Measurements from ENCODE around the gene TUBB6. TPM values are rescaled to one million over a fixed set of nuclear protein-coding genes. Genes with fewer than 3 reads are reported as not detected.

TUBB6 gene
- total and polyA plus RNA-seq, 2 experiments from 2014 or later = 148 to 329 TPM

GRCh38 chr18:12281861-12282260 is 26.2 kb upstream of the TUBB6 start:
- no peak overlapping the region for H3K4me3 Mint-ChIP-seq
- H3F3A ChIP-seq (replicated peaks; ENCODE audit: low read depth) = peaks cover 2% of the 10 kb centered on the region
- no peak overlapping the region for H3K27ac ChIP-seq (ENCODE audit: low read depth)
- no peak overlapping the region for H2AFZ ChIP-seq
- no peaks in the 10 kb centered on the region for H4K20me1 ChIP-seq (replicated peaks; ENCODE audit: insufficient read depth)
- H3K27ac Mint-ChIP-seq = no peak overlapping the region
- no peak for DNase-seq (ENCODE audit: low spot score)
- H3K27me3 Mint-ChIP-seq (ENCODE audit: insufficient read depth, low read depth, poor library complexity) = peaks cover 19% of the 10 kb centered on the region
- H3K27me3 ChIP-seq (ENCODE audit: insufficient read depth) = peaks cover 11% of the 10 kb centered on the region
- no peaks in the 10 kb centered on the region for H3K9me3 Mint-ChIP-seq
- TF ChIP-seq NANOG (IDR thresholded peaks at IDR 0.05; ENCODE audit: borderline replicate concordance) = no peak
- no peak for TF ChIP-seq JUNB (IDR thresholded peaks at IDR 0.05; ENCODE audit: unreplicated experiment)
- TF ChIP-seq REST (IDR thresholded peaks at IDR 0.05; ENCODE audit: unreplicated experiment) = no peak
- TF ChIP-seq STAT1 (IDR thresholded peaks at IDR 0.05; ENCODE audit: unreplicated experiment) = no peak
- no peak for TF ChIP-seq CREB1 (CRISPR knock-in tag; IDR thresholded peaks at IDR 0.05; ENCODE audit: low read depth)
- no peaks in the 10 kb centered on the region for H3K79me2 ChIP-seq (replicated peaks; ENCODE audit: insufficient read depth)
- peaks cover 29% of the 10 kb centered on the region for H3K4me1 Mint-ChIP-seq
- H3K4me3 ChIP-seq = no peak overlapping the region
- H3K36me3 Mint-ChIP-seq (ENCODE audit: low read depth) = no peaks in the 10 kb centered on the region
- no peak overlapping the region for H3K4me2 ChIP-seq
- no peaks in the 10 kb centered on the region for H3K9me2 ChIP-seq (ENCODE audit: insufficient read depth)
- no peak for ATAC-seq
- H3K36me3 ChIP-seq (ENCODE audit: insufficient read depth) = no peaks in the 10 kb centered on the region
- peaks cover 10% of the 10 kb centered on the region; the same call in 1 of the 2 replicates for H3K4me1 ChIP-seq (ENCODE audit: insufficient read depth)

- Mint-ChIP-seq H3K36me3 (ENCODE audit: low read depth) (no peaks in the 10 kb centered on the region), H3K27ac (no peak overlapping the region), H3K9me3 (no peaks in the 10 kb centered on the region), H3K4me3 (no peak overlapping the region), H3K4me1 (peaks cover 29% of the 10 kb centered on the region), H3K27me3 (ENCODE audit: insufficient read depth, low read depth, poor library complexity) (peaks cover 22% of the 10 kb centered on the region)
- Histone ChIP-seq H3K36me3 (ENCODE audit: insufficient read depth) (no peaks in the 10 kb centered on the region), H3F3A (replicated peaks; ENCODE audit: low read depth) (peaks cover 4% of the 10 kb centered on the region), H3K27ac (ENCODE audit: low read depth) (no peak overlapping the region), H3K9me2 (ENCODE audit: insufficient read depth) (no peaks in the 10 kb centered on the region), H3K4me2 (no peak overlapping the region), H3K79me2 (replicated peaks; ENCODE audit: insufficient read depth) (no peaks in the 10 kb centered on the region), H2AFZ (no peak overlapping the region; the same call in 1 of the 2 replicates), H3K27me3 (ENCODE audit: insufficient read depth) (peaks cover 18% of the 10 kb centered on the region), H3K4me1 (ENCODE audit: insufficient read depth) (peaks cover 10% of the 10 kb centered on the region; the same call in 1 of the 2 replicates), H4K20me1 (replicated peaks; ENCODE audit: insufficient read depth) (no peaks in the 10 kb centered on the region), H3K4me3 (no peak overlapping the region)
- ATAC-seq (no peak), DNase-seq (ENCODE audit: low spot score) (no peak)
- TF ChIP-seq ZNF331 (CRISPR knock-in tag; IDR thresholded peaks at IDR 0.05; ENCODE audit: low read depth) (no peak), CREB1 (CRISPR knock-in tag; IDR thresholded peaks at IDR 0.05; ENCODE audit: low read depth) (no peak), CTCF (conservative IDR thresholded peaks at IDR 0.05; ENCODE audit: low read depth in 2 of 2) (no peak), ETS1 (IDR thresholded peaks at IDR 0.05) (no peak), EZH2phosphoT487 (IDR thresholded peaks at IDR 0.05; ENCODE audit: unreplicated experiment) (no peak)
Observed at GRCh38 chr18:12282442-12283039, 25.5 kb upstream of the TUBB6 start.
